PFSK-1 (cell line): ENCODE results near the gene STKLD1.

Source experiments
- FOXP2 ChIP-seq: optimal IDR thresholded peaks from 2 replicates; pipeline ENCODE3; 2011; ENCODE audit warnings: borderline replicate concordance, control low read depth, inconsistent platforms; ENCODE audit not compliant: insufficient read depth; ENCODE audit errors: extremely low read length, extremely low read depth
- POLR2AphosphoS5 ChIP-seq: IDR thresholded peaks from 2 replicates; pipeline ENCODE4 v1.6.1; 2012; ENCODE audit warnings: low read depth, mild to moderate bottlenecking, control low read depth, low read length, moderate library complexity
- REST ChIP-seq, 2 experiments: IDR thresholded peaks; 2 replicates each; pipeline versions ENCODE4 v1.6.1 to v1.8.0; 2011 to 2012; ENCODE audit warnings: low read depth in 2 of 2, low read length in 2 of 2, control low read depth in 1 of 2, inconsistent platforms in 1 of 2, mild to moderate bottlenecking in 1 of 2, moderate library complexity in 1 of 2; ENCODE audit not compliant: insufficient read depth in 1 of 2
- SIN3A ChIP-seq: IDR thresholded peaks from 2 replicates; pipeline ENCODE4 v1.6.1; 2012; ENCODE audit warnings: mild to moderate bottlenecking, low read length, moderate library complexity, borderline replicate concordance; ENCODE audit not compliant: insufficient read depth
- TAF1 ChIP-seq: IDR thresholded peaks from 2 replicates; pipeline ENCODE4 v1.6.1; 2012; ENCODE audit warnings: low read length, control low read depth, borderline replicate concordance; ENCODE audit not compliant: insufficient read depth

- no peak for TF ChIP-seq REST (IDR thresholded peaks at IDR 0.05; ENCODE audit: insufficient read depth in 1 of 2, low read depth in 2 of 2, low read length in 2 of 2)
- no peak for TF ChIP-seq TAF1
- TF ChIP-seq POLR2AphosphoS5, result no peak
- no peak for TF ChIP-seq SIN3A
- TF ChIP-seq FOXP2, result no peak
These were observed 20.8 kb downstream of the STKLD1 start for GRCh38 chr9:133396952-133397351.
